Astrocyte of the spinal cord (primary cell): ENCODE results near the gene HOTAIR.

Experiments used
- DNase-seq: peaks from one replicate; pipeline ENCODE4 v3.0.0; 2011; ENCODE audit warnings: low read depth, low spot score
- H3K4me3 ChIP-seq: 2 replicates; pipeline ENCODE4 v1.5.1; 2011; ENCODE audit warnings: low read depth, mild to moderate bottlenecking, low read length, moderate library complexity
- in situ Hi-C: cut with HindIII; loops from 2 replicates; pipeline ENCODE4 v1.10.0; 2017; ENCODE audit warnings: low sequenced_read_pairs
- TF ChIP-seq, protein P1 (sequence below): IDR thresholded peaks from 2 replicates; pipeline ENCODE4 v1.5.1; 2012; ENCODE audit warnings: low read depth, mild to moderate bottlenecking, low read length, inconsistent platforms

The HOTAIR gene

DNA sequence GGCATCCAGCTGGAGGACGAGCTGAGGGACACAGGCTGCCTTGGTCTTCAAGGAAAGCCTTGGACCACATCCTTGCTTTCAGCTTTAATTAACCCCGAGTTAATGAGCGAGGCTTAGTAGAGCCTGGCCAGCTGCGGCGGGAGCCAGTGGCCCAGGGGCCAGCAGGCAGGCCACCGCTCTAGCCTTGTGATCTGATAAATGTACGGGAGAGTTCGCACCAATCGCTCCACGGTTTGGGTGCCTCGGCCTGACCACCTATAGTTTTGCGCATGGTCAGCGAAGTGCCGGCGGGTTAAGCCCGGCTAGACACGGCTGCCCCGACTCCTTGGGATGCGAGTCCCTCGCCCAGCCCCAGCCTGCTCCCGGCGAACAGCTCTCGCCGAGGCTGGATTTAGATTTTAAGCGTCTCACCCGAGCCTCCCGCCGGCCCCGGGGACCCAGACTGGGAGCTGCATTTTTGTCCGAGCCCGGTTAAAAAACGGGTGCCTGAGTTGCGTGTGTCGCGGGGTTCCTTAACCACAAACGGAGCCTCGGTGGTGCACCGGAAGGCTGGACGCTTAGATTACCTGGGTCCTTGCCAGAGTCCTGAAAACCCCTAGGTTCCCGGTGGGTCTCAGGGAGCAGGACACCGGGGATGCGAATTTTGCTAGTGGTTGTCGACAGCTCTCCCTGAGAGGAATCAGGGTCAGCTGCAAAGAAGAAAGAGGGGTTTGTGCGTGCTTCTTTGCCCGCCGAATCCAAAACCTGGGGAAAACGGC lies 23.0 kb downstream of the HOTAIR start:
- no peak overlapping the region for H3K4me3 ChIP-seq
- DNase-seq: no peak
- TF ChIP-seq, protein P1, sequence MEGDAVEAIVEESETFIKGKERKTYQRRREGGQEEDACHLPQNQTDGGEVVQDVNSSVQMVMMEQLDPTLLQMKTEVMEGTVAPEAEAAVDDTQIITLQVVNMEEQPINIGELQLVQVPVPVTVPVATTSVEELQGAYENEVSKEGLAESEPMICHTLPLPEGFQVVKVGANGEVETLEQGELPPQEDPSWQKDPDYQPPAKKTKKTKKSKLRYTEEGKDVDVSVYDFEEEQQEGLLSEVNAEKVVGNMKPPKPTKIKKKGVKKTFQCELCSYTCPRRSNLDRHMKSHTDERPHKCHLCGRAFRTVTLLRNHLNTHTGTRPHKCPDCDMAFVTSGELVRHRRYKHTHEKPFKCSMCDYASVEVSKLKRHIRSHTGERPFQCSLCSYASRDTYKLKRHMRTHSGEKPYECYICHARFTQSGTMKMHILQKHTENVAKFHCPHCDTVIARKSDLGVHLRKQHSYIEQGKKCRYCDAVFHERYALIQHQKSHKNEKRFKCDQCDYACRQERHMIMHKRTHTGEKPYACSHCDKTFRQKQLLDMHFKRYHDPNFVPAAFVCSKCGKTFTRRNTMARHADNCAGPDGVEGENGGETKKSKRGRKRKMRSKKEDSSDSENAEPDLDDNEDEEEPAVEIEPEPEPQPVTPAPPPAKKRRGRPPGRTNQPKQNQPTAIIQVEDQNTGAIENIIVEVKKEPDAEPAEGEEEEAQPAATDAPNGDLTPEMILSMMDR: no peak
- in situ Hi-C loops: no loop called here

GRCh38 chr12:53950789-53951576 lies 23.8 kb downstream of the HOTAIR start:
- DNase-seq: no peak

DNA sequence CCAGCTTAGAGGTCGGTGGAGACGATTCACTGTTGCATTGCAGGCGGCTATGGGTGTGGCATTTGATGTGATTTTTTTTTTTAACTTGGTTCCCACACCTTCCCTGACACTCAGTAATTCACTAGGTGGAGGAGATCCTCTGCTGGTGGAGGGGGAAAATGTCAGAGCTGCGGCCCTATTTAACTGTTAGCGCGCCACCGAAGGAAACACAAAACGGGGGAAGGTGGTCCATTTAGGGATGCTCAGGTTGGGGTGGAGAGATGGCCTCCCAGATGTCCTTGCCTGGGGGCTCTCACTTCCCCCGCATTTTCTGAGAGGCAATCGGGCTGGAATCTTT lies 24.3 kb downstream of the HOTAIR start:
- H3K4me3 ChIP-seq: no peak overlapping the region
- in situ Hi-C loops: no loop called here
- DNase-seq: no peak
- TF ChIP-seq, protein P1: no peak

More at GRCh38 chr12:53950789-53951576, 23.8 kb downstream of the HOTAIR start:
- in situ Hi-C loops: no loop called here
- no peak overlapping the region for H3K4me3 ChIP-seq
- TF ChIP-seq, protein P1: no peak

DNA sequence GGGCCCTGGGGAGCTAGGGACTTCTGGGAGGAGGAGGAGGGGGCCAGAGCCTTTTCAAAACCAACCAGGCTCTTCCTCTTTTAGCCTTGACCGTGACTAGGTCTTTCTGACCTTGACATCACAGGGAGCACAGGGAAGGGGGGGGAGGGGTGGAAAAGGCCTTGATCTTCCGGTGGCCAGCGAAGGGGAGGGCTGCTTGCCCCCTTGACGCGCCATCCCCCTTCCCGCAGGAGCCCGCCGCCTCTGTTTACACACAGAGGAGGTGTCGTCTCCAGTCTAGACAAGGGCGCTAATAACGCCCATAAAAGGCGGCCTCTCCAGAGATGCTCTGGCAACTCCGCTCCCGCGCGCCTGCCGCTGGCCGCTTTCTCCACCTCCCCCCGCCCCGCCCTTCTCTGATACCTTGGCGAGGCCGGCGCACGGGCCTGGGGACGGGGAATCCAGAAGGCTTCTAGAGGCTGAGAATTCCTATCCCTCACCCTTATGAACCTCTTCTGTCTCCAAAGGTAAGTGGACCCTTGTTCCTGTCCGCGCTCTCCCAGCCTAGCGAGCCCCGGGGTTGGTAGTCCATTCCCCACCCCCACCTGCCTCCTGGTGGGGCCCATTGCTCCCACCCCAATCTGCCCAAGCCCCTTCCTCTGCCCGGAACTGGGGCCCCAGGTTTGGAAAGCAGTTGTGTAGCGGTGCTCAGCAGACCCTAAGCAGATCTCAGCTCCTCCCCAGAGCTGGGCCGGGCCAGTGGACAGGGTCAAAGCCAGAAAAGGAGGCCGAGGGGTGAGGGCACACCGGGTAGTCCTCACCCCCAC lies 24.9 kb downstream of the HOTAIR start:
- TF ChIP-seq, protein P1: no peak
- in situ Hi-C loops: no loop called here
- no peak overlapping the region for H3K4me3 ChIP-seq
- no peak for DNase-seq

- TF ChIP-seq, protein P1: no peak
- in situ Hi-C loops: no loop called here
- no peak overlapping the region for H3K4me3 ChIP-seq
- no peak for DNase-seq
These were observed 25.8 kb downstream of the HOTAIR start for GRCh38 chr12:53948650-53949593.

DNA sequence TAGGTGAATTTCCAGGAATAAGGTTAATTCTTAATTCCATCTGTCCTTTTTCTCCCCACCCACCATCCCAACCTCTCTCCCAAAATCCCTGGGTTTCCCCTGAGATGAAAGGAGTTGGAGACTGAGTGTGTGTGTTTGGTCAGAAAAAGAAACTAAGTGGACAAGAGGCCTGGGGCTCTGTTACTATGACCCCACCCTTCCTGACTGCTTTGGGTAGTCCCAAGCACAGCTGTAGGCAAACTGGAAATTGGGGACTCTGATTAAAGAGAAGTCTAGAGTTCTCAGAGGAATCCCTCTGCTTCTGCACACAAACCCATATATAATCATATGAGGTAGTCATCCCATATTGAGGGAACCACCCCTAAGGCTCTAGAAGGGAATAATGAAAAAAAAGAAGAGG lies 27.0 kb downstream of the HOTAIR start:
- no peak for DNase-seq
- TF ChIP-seq, protein P1: no peak
- H3K4me3 ChIP-seq: no peak overlapping the region
- in situ Hi-C loops: no loop called here
